Measurements from ENCODE around the gene CNTNAP5.

CNTNAP5 gene

GRCh38 chr2:124025171-124025580 lies at the start of gene CNTNAP5:
Gene CNTNAP5, plus strand, starts transcription at chr2:124025287. Its CDS starts 364 bp downstream, at chr2:124025651.
- DNase-seq, result no peak

GRCh38 chr2:123976054-123976648 lies 48.9 kb upstream of the CNTNAP5 start:
- no peak for DNase-seq

GRCh38 chr2:123993728-123994323 lies 31.3 kb upstream of the CNTNAP5 start:
- no peak for DNase-seq

- DNase-seq, result no peak
These were observed 25.4 kb upstream of the CNTNAP5 start for GRCh38 chr2:123999681-124000080.

GRCh38 chr2:124001696-124002430 lies 23.2 kb upstream of the CNTNAP5 start:
- no peak for DNase-seq

GRCh38 chr2:124018890-124019289 lies 6.2 kb upstream of the CNTNAP5 start:
- DNase-seq, result no peak

- no peak for DNase-seq
These were observed 421 bp upstream of the CNTNAP5 start for GRCh38 chr2:124024561-124025170.

GRCh38 chr2:124025891-124026434 lies 876 bp downstream of the CNTNAP5 start:
- DNase-seq, result no peak

- DNase-seq, result no peak
These were observed 1.4 kb downstream of the CNTNAP5 start for GRCh38 chr2:124026503-124026902.

GRCh38 chr2:124027182-124027581 lies 2.1 kb downstream of the CNTNAP5 start:
- DNase-seq, result no peak

GRCh38 chr2:124032799-124033198 lies 7.7 kb downstream of the CNTNAP5 start:
- DNase-seq, result no peak

GRCh38 chr2:124034265-124034664 lies 9.2 kb downstream of the CNTNAP5 start:
- no peak for DNase-seq

- no peak for DNase-seq
These were observed 9.9 kb downstream of the CNTNAP5 start for GRCh38 chr2:124035001-124035400.

GRCh38 chr2:124039032-124039431 lies 13.9 kb downstream of the CNTNAP5 start:
- DNase-seq, result no peak

GRCh38 chr2:124039762-124040291 lies 14.7 kb downstream of the CNTNAP5 start:
- no peak for DNase-seq

- no peak for DNase-seq
These were observed 20.8 kb downstream of the CNTNAP5 start for GRCh38 chr2:124045894-124046293.

GRCh38 chr2:124046332-124046731 lies 21.2 kb downstream of the CNTNAP5 start:
- no peak for DNase-seq

- DNase-seq, result no peak
These were observed 23.0 kb downstream of the CNTNAP5 start for GRCh38 chr2:124048102-124048501.

- no peak for DNase-seq
These were observed 23.6 kb downstream of the CNTNAP5 start for GRCh38 chr2:124048664-124049063.

GRCh38 chr2:124049136-124049535 lies 24.0 kb downstream of the CNTNAP5 start:
- no peak for DNase-seq

- DNase-seq, result no peak
These were observed 25.9 kb downstream of the CNTNAP5 start for GRCh38 chr2:124050833-124051497.

GRCh38 chr2:124053796-124054195 lies 28.7 kb downstream of the CNTNAP5 start:
- no peak for DNase-seq

GRCh38 chr2:124063596-124063995 lies 38.5 kb downstream of the CNTNAP5 start:
- no peak for DNase-seq

Measured in stimulated activated naive CD4-positive, alpha-beta T cell treated with Interleukin-2 at 50 U/mL for 16 hours (primary cell).